Measurements from ENCODE around the gene TOR2A. TPM values are rescaled to one million over a fixed set of nuclear protein-coding genes. Genes with fewer than 3 reads are reported as not detected.

Gene TOR2A
- total RNA-seq, 4 donors from 2014 or later = 5.9 to 8.9 (median 7.6) TPM

- Histone ChIP-seq H3K4me3 (no peak overlapping the region), H3K9me3 (no peaks in the 10 kb centered on the region), H3K36me3 (no peaks in the 10 kb centered on the region), H3K27me3 (peaks cover 27% of the 10 kb centered on the region), H3K4me1 (peaks cover 0 to 11% (median 0%) of the 10 kb centered on the region in 3 donors), H3K27ac (no peak overlapping the region)
- no peak for TF ChIP-seq EP300 (IDR thresholded peaks at IDR 0.05)
- TF ChIP-seq CTCF (IDR thresholded peaks at IDR 0.05) = no peak
- TF ChIP-seq POLR2A (IDR thresholded peaks at IDR 0.05) = no peak
- TF ChIP-seq POLR2AphosphoS5 (IDR thresholded peaks at IDR 0.05) = no peak
- 70% methylated on average over 2 of the region's 12 CpGs; no CpG with 5 or more reads in 1 of the 2 donors for WGBS, 2 donors (ENCODE audit: low coverage in 1 of 2)
- ATAC-seq = no peak
Measured at GRCh38 chr9:127722055-127722745, 12.9 kb downstream of the TOR2A start.

- no peak for ATAC-seq
- H3K4me1 ChIP-seq = peaks cover 0 to 14% (median 0%) of the 10 kb centered on the region in 3 donors
- H3K9me3 ChIP-seq = no peaks in the 10 kb centered on the region
- no peak for TF ChIP-seq POLR2AphosphoS5 (IDR thresholded peaks at IDR 0.05)
- no peak for TF ChIP-seq POLR2A (IDR thresholded peaks at IDR 0.05)
- no peak for TF ChIP-seq EP300 (IDR thresholded peaks at IDR 0.05)
- no peak for TF ChIP-seq CTCF (IDR thresholded peaks at IDR 0.05)
- no peak overlapping the region for H3K4me3 ChIP-seq
- no peaks in the 10 kb centered on the region for H3K36me3 ChIP-seq
- H3K27ac ChIP-seq = no peak overlapping the region
- H3K27me3 ChIP-seq = peaks cover 27% of the 10 kb centered on the region
- 62% methylated on average over 2 of the region's 11 CpGs; no CpG with 5 or more reads in 1 of the 2 donors for WGBS, 2 donors (ENCODE audit: low coverage in 1 of 2)
Measured at GRCh38 chr9:127721391-127721821, 13.7 kb downstream of the TOR2A start.

- ATAC-seq = no peak
- H3K27ac ChIP-seq = no peak overlapping the region
- TF ChIP-seq POLR2A (IDR thresholded peaks at IDR 0.05) (no peak), CTCF (IDR thresholded peaks at IDR 0.05) (no peak), EP300 (IDR thresholded peaks at IDR 0.05) (no peak), POLR2AphosphoS5 (IDR thresholded peaks at IDR 0.05) (no peak)
- peaks cover 0 to 20% (median 4%) of the 10 kb centered on the region in 3 donors for H3K4me1 ChIP-seq
- H3K9me3 ChIP-seq = no peaks in the 10 kb centered on the region
- peaks cover 27% of the 10 kb centered on the region for H3K27me3 ChIP-seq
- no peaks in the 10 kb centered on the region for H3K36me3 ChIP-seq
- no peak overlapping the region for H3K4me3 ChIP-seq
Measured at GRCh38 chr9:127720865-127721227, 14.2 kb downstream of the TOR2A start.

GRCh38 chr9:127720031-127720864, 14.8 kb downstream of the TOR2A start:
- no peak overlapping the region for H3K27ac ChIP-seq
- WGBS, 2 donors (ENCODE audit: low coverage in 1 of 2) = 67% methylated on average over 1 of the region's 12 CpGs; no CpG with 5 or more reads in 1 of the 2 donors
- peaks cover 27% of the 10 kb centered on the region for H3K27me3 ChIP-seq
- no peak overlapping the region for H3K4me3 ChIP-seq
- no peak for TF ChIP-seq CTCF (IDR thresholded peaks at IDR 0.05)
- no peak for TF ChIP-seq EP300 (IDR thresholded peaks at IDR 0.05)
- peaks cover 0 to 20% (median 4%) of the 10 kb centered on the region in 3 donors for H3K4me1 ChIP-seq
- no peaks in the 10 kb centered on the region for H3K36me3 ChIP-seq
- no peaks in the 10 kb centered on the region for H3K9me3 ChIP-seq
- no peak for ATAC-seq

All from gastroesophageal sphincter (tissue), 4 donors.